Measurements from ENCODE around the gene FBN2. TPM values are rescaled to one million over a fixed set of nuclear protein-coding genes. Genes with fewer than 3 reads are reported as not detected.
A peak's percentile ranks its signal among the peaks of the same experiment; 100 is the strongest.

Gene FBN2
- total RNA-seq, 1 donor from 2014 or later = 1,151 TPM

- peaks cover 6% of the 10 kb centered on the region for H3K36me3 Mint-ChIP-seq (ENCODE audit: unreplicated experiment)
Measured at GRCh38 chr5:128559300-128560297, 21.6 kb upstream of the FBN2 start.

GRCh38 chr5:128553747-128554146 lies 15.7 kb upstream of the FBN2 start:
- no peak overlapping the region for H3K27ac Mint-ChIP-seq (ENCODE audit: unreplicated experiment)
- H3K27me3 Mint-ChIP-seq (ENCODE audit: unreplicated experiment) = no peaks in the 10 kb centered on the region
- DNase-seq (ENCODE audit: extremely low spot score, unreplicated experiment) = no peak
- peaks cover 12% of the 10 kb centered on the region for H3K36me3 Mint-ChIP-seq (ENCODE audit: unreplicated experiment)
- H3K9me3 Mint-ChIP-seq (ENCODE audit: unreplicated experiment) = peaks cover 20% of the 10 kb centered on the region
- peaks cover 7% of the 10 kb centered on the region for H3K4me1 Mint-ChIP-seq (ENCODE audit: unreplicated experiment)
- no peak overlapping the region for H3K4me3 Mint-ChIP-seq (ENCODE audit: unreplicated experiment)
- TF ChIP-seq CTCF (IDR thresholded peaks at IDR 0.05) = no peak

More at GRCh38 chr5:128559300-128560297, 21.6 kb upstream of the FBN2 start:
- Mint-ChIP-seq H3K4me1 (ENCODE audit: unreplicated experiment) (peaks cover 38% of the 10 kb centered on the region), H3K4me3 (ENCODE audit: unreplicated experiment) (peak overlapping the region; percentile 76), H3K27ac (ENCODE audit: unreplicated experiment) (peak overlapping the region; percentile 89), H3K9me3 (ENCODE audit: unreplicated experiment) (peaks cover 7% of the 10 kb centered on the region), H3K27me3 (ENCODE audit: unreplicated experiment) (no peaks in the 10 kb centered on the region)
- DNase-seq (ENCODE audit: extremely low spot score, unreplicated experiment) = no peak
- TF ChIP-seq CTCF (IDR thresholded peaks at IDR 0.05) = no peak

- Mint-ChIP-seq H3K27me3 (ENCODE audit: unreplicated experiment) (no peaks in the 10 kb centered on the region), H3K4me3 (ENCODE audit: unreplicated experiment) (no peak overlapping the region), H3K36me3 (ENCODE audit: unreplicated experiment) (peaks cover 12% of the 10 kb centered on the region), H3K4me1 (ENCODE audit: unreplicated experiment) (no peaks in the 10 kb centered on the region), H3K27ac (ENCODE audit: unreplicated experiment) (no peak overlapping the region), H3K9me3 (ENCODE audit: unreplicated experiment) (peaks cover 17% of the 10 kb centered on the region)
- no peak for DNase-seq (ENCODE audit: extremely low spot score, unreplicated experiment)
- TF ChIP-seq CTCF (IDR thresholded peaks at IDR 0.05) = no peak
Measured at GRCh38 chr5:128551476-128551875, 13.4 kb upstream of the FBN2 start.

- Mint-ChIP-seq H3K9me3 (ENCODE audit: unreplicated experiment) (peaks cover 24% of the 10 kb centered on the region), H3K4me1 (ENCODE audit: unreplicated experiment) (no peaks in the 10 kb centered on the region), H3K27me3 (ENCODE audit: unreplicated experiment) (no peaks in the 10 kb centered on the region), H3K4me3 (ENCODE audit: unreplicated experiment) (no peak overlapping the region), H3K36me3 (ENCODE audit: unreplicated experiment) (peaks cover 12% of the 10 kb centered on the region), H3K27ac (ENCODE audit: unreplicated experiment) (no peak overlapping the region)
- TF ChIP-seq CTCF (IDR thresholded peaks at IDR 0.05) = no peak
- no peak for DNase-seq (ENCODE audit: extremely low spot score, unreplicated experiment)
Measured at GRCh38 chr5:128549496-128549895, 11.5 kb upstream of the FBN2 start.

GRCh38 chr5:128546658-128547281 lies 8.7 kb upstream of the FBN2 start:
- peaks cover 16% of the 10 kb centered on the region for H3K9me3 Mint-ChIP-seq (ENCODE audit: unreplicated experiment)
- no peak for TF ChIP-seq CTCF (IDR thresholded peaks at IDR 0.05)
- H3K36me3 Mint-ChIP-seq (ENCODE audit: unreplicated experiment) = peaks cover 3% of the 10 kb centered on the region
- no peak overlapping the region for H3K4me3 Mint-ChIP-seq (ENCODE audit: unreplicated experiment)
- no peaks in the 10 kb centered on the region for H3K4me1 Mint-ChIP-seq (ENCODE audit: unreplicated experiment)
- H3K27me3 Mint-ChIP-seq (ENCODE audit: unreplicated experiment) = no peaks in the 10 kb centered on the region
- H3K27ac Mint-ChIP-seq (ENCODE audit: unreplicated experiment) = no peak overlapping the region
- no peak for DNase-seq (ENCODE audit: extremely low spot score, unreplicated experiment)
